ENCODE data around the gene OR2V1.

OR2V1 gene

DNA sequence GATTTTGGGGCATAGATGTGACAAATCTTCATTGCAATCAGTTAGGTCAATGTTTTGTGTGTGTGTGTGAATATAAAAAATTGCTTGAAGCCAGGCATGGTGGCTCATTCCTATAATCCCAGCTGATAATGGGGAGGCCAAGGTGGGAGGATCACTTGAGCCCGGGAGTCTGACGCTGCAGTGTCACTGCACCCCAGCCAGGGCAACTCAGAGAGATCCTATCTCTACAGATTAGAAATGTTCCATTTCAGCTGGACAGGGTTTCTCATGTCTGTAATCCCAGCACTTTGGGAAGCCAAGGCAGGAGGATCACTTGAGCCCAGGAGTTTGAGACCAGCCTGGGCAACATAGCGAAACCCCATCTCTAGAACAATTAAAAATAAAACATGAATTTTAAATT lies 27.9 kb upstream of the OR2V1 start:
- DNase-seq (ENCODE audit: extremely low read depth, low read depth): no peak
- TF ChIP-seq, protein P1, sequence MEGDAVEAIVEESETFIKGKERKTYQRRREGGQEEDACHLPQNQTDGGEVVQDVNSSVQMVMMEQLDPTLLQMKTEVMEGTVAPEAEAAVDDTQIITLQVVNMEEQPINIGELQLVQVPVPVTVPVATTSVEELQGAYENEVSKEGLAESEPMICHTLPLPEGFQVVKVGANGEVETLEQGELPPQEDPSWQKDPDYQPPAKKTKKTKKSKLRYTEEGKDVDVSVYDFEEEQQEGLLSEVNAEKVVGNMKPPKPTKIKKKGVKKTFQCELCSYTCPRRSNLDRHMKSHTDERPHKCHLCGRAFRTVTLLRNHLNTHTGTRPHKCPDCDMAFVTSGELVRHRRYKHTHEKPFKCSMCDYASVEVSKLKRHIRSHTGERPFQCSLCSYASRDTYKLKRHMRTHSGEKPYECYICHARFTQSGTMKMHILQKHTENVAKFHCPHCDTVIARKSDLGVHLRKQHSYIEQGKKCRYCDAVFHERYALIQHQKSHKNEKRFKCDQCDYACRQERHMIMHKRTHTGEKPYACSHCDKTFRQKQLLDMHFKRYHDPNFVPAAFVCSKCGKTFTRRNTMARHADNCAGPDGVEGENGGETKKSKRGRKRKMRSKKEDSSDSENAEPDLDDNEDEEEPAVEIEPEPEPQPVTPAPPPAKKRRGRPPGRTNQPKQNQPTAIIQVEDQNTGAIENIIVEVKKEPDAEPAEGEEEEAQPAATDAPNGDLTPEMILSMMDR (IDR thresholded peaks at IDR 0.05; ENCODE audit: low read depth, low read length, missing control alignments): no peak

DNA sequence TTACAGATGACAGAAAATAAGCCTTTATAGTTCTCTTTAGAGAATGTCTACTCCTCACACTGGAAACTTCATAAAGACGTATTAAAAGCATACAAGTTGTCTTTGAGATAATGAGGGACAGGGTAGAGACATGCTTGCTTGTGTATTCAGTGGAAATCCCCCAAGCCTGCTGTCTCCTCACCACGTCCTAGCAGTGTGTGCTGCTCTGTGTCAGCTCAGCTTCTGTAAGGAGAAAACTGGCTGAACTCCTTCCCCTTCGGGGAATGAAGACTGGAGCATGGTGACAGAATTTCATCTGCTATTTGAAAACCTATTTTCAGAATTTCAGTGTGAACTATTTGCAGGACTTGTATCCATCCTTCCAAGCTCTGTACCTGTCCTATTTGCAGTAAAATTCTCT lies 25.8 kb upstream of the OR2V1 start:
- no peak overlapping the region for H3K4me3 ChIP-seq (replicated peaks; ENCODE audit: low read depth, low read length)
- DNase-seq (ENCODE audit: extremely low read depth, low read depth): no peak
- TF ChIP-seq, protein P1 (IDR thresholded peaks at IDR 0.05; ENCODE audit: low read depth, low read length, missing control alignments): no peak

More for the DNA sequence above, 27.9 kb upstream of the OR2V1 start:
- H3K4me3 ChIP-seq (replicated peaks; ENCODE audit: low read depth, low read length): no peak overlapping the region

DNA sequence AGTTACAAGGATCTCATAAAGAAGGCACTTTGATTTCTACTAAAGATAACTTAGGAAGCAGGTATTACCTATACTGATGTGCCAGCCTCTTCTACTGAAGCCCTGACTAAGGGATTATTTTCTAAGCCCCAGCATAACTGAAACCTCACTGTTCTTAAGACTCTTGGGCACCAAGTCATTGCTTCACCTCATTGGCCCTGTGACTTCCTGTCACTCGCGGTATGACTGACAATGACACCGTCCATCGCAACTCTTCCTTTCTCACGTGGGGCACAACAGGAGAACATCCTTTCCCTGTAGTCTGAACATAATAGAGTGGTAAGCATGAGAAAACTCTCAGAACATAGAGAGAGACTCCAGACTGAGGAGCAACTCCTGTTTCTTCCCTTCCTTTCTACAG lies 22.8 kb upstream of the OR2V1 start:
- TF ChIP-seq, protein P1 (IDR thresholded peaks at IDR 0.05; ENCODE audit: low read depth, low read length, missing control alignments): no peak
- H3K4me3 ChIP-seq (replicated peaks; ENCODE audit: low read depth, low read length): no peak overlapping the region
- no peak for DNase-seq (ENCODE audit: extremely low read depth, low read depth)

DNA sequence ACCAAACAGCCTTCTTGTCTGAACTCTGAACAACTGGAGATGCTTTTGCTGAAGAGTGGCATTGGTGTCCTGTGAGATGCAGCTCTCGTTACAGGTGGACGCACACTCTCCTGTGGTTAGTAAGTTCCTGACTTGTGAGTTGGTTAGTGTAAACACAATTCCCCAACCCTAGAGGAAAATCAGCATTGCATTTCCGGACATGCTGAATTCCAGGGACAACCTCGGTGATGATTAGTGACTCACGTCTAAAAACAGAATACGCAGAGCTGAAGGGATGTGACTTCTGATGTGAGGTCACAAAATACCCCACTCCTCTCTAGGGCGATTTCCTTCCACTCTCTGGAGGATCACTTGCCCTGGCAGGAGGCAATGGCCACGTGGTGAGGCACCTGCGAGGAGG lies 21.4 kb upstream of the OR2V1 start:
- TF ChIP-seq, protein P1 (IDR thresholded peaks at IDR 0.05; ENCODE audit: low read depth, low read length, missing control alignments): no peak
- H3K4me3 ChIP-seq (replicated peaks; ENCODE audit: low read depth, low read length): no peak overlapping the region
- no peak for DNase-seq (ENCODE audit: extremely low read depth, low read depth)

DNA sequence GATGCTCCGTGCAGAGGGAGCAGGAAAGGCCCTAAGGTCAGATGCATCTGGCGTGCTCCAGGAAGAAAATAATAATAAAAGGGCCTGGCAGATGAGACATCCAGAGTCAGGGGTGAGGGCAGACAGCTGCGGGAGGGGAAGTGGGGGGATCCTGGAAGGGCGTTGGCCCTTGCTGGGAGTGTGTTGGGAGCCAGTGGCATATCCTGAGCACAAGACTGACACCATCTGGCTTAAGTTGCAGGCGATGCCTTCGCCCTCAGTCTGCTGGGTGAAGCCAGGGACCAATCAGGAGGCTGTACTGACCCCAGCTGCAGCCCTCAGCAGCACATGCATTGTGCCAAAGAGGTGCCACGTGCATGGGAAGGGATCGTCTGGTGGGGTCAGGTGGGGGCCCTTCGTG lies 20.2 kb upstream of the OR2V1 start:
- H3K4me3 ChIP-seq (replicated peaks; ENCODE audit: low read depth, low read length): no peak overlapping the region
- TF ChIP-seq, protein P1 (IDR thresholded peaks at IDR 0.05; ENCODE audit: low read depth, low read length, missing control alignments): no peak
- no peak for DNase-seq (ENCODE audit: extremely low read depth, low read depth)

DNA sequence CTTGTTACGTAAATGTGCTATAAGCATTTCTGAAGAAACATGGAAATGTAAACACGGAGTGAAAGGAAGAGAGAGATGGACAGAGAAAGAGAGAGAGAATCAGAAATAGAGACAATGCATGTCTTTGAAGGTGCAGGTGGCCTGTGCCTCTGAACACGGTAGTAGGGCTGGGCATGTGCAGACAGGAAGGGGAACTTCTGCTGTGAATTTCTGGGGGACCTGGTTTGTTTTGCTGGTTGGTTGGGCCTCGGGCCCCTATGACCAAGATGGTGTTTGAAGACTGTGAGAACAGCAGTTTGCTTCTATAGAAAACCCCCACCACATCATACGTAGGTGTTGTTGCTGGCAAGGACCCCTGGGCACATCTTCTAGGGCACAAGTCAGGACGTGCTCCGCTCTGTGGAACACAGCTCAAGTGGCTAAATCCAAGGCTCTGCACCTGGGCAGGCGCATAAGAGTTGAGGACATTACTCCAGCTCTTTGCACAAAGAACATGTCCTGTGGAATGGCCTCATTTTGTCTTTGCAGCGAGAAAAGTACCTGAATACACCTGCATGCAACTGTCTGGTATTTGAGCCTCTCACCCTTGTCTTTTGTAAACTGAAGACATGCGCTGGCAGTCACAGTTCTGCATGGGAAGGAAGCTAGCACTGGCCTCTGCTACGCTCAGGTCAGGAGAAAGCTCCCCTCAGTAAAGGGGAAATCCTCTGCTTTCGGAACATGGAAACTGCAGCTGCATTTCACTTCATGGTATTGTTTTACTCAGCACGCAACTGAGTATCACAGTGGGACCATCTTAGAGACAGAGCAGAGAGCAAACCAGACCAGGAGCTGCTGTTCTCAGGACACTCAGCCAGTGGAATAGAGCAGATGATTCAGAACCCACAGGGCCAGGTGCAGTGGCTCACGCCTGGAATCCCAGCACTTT lies 19.1 kb upstream of the OR2V1 start:
- DNase-seq (ENCODE audit: extremely low read depth, low read depth): no peak
- TF ChIP-seq, protein P1 (IDR thresholded peaks at IDR 0.05; ENCODE audit: low read depth, low read length, missing control alignments): no peak
- H3K4me3 ChIP-seq (replicated peaks; ENCODE audit: low read depth, low read length): no peak overlapping the region

Measured in HFF-Myc (cell line).